Measurements from ENCODE around the gene ZFAND6.

Gene ZFAND6

DNA sequence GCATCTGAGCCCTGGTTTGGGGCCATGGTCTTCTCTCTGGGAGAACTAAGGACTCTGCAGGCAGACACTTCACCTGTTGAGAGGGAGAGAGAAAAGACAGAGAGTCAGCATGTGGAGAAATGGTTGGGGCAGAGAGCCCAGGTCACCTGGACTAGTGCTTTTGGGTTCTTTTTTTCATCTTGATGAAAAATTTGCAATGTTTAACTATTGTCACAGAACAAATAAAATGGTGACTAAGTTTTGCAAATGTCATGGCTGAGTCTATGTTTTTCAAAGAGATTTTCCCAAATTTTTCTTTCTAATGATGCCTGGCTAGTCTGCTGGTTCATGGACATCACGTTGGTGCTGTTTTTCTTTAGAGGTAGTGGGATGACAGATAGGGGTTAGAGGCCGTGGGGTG is 111.1 kb downstream of the ZFAND6 start:
- no peak for DNase-seq (ENCODE audit: low read depth)

DNA sequence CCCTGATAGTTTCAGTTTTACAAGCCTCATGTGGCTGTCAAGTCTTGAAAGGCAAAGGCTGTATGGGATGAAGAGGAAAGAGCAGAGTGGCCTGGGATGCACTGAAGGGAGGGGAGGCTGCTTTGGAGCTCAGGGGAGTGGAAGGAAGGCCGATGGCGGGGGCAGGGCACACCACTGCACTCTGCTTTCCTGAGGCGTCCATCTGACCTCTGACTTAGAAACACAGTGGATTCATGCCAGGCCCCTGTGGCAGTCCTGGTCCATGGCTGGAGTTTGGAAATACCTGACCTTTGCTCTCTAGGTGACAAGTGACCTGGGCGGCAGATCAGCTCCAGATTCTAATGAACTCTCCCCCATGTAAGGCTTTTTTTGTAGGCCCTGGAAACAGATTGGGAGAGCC is 112.3 kb downstream of the ZFAND6 start:
- no peak for DNase-seq (ENCODE audit: low read depth)

DNA sequence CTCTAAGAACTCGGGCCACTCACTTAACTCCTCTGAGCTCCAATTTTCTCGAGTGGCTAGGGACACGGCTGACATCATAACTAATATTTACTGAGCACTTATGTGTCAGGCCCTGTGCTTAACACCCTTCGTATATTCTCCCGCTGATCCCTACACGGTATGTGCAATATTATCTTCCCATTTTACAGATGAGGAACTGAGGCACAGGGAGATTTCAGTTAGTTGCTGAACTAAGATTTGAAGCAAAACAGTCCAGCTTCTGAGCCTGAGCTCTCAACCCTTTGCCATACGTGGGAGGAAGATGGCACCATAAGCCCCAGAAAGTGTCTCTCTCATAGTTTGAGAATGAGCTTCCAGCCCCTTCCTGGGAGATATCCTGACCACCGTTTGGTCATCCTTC is 112.9 kb downstream of the ZFAND6 start:
- DNase-seq (ENCODE audit: low read depth) = no peak

DNA sequence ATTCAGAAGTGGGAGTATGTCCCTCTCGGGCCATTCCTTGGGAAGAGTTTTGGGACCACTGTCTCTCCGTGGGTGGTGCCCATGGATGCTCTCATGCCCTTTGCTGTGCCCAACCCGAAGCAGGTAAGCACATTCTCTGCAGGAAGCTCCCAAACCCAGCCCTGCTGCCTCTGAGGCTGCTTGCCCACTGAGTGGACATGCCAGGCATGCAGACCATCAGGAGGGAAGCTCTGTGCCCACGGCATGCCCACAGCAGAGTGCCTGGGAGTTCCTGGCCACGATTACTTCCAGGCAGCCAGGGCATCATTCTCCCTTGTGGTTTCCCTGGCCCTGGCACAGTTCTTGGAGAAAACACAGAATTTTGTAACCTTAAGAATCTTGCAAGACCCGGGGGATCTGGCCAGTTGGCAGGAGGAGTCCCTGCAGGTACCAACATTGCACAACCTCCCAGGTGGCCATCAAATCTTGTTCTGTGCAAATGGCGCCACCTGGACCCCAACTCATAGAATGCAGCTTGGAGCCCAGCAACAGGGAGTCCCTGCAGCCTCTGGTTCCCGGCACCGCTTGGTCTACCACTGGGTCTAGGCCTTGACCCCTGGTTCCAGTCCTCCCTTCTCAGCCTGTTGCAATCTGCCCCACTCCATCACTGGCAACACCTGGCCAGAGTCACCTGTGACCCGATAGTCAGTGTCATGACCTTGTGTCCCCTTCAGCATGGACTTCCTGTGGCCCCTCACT is 113.7 kb downstream of the ZFAND6 start:
- DNase-seq (ENCODE audit: low read depth) = no peak

DNA sequence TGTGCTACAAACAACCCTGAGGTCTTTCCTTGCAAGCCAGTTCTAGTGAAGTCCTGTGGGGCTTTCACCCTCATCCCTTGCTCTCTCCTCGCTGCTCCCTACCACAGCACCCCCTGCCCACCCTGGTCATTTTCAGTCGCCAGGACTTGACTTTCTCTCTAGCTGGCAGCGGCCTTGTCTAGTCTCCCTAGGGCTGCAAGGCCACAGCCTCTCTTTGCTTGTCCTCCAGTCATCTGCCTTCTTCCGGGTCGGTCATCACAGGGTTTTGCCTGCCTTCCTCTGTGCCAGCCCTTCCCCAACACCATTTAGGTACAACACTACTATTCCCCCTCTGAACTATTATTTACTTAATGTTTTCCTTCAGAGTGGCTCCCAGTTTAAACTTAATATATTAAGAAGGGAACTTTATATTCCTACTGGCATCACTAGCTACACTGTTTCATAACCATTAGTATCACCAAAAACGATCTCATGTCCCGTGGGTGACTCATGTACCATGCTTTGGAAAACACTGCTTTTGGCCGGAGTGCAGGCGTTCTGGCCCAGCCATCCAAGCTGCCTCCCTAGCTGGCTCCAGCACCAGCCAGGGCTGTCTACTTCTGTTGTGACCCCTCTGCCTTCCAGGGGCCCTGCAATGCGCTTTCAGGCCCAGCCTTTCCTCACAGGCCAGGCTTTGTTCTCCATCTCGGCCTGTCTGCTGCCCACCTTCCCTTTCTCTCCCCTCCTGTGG is 114.7 kb downstream of the ZFAND6 start:
- DNase-seq (ENCODE audit: low read depth) = peak; percentile 59

DNA sequence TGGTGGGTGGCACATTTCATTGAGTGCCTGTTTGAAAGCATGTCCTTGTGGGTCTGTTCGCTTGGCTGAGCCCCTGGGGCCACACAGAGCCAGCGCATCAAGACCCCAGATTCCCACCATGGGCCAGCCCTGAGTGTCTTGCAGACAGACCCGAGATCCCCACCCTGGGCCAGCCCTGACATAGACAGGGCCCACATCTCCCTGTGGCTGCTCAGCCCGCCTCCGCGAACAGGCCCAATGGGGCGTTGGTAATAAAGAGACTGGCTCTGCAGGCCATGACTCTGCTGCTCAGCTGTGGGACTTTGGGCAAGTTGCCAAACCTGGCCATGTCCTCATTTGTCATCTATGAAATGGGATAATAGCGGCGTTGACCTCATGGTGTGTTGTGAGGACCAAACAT is 116.0 kb downstream of the ZFAND6 start:
- no peak for DNase-seq (ENCODE audit: low read depth)

DNA sequence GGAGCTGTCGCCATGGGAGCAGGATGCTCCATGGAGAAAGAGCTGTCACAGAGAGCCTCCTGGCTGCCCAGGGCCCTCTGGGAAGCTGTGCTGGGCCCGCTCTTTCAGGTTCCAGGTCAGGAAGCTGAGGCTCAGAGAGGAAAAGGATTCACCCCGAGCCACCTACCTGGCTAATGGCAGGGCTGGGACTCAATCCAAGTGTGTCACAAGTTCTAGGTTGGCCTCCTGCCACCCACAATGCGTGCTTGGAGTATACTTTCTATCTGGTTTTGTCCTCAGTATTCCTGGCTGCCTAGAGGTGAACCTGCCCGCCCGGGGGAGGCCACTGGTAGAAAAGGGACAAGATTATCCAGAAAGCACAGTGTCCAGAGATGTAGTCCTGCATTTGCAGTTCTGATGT is 117.0 kb downstream of the ZFAND6 start:
- DNase-seq (ENCODE audit: low read depth) = no peak

DNA sequence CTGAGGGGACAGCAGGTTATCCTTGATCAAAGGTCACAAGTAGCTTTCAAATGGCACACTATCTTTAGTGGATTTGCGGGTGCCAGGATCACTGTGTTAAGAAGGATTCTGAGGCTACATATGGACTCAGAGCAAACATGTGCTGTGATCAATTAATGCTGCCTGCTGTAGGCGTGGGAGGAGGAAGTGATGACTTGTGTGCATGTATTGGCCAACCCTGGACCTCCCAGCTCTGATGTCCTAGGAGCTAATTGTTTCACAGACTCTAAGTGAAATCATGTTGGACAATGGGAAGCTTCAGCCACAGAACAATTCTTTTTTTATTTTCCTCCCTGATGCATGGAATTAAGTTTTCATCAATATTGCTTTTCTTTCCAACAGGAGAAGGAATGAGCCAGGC is 117.7 kb downstream of the ZFAND6 start:
- no peak for DNase-seq (ENCODE audit: low read depth)

DNA sequence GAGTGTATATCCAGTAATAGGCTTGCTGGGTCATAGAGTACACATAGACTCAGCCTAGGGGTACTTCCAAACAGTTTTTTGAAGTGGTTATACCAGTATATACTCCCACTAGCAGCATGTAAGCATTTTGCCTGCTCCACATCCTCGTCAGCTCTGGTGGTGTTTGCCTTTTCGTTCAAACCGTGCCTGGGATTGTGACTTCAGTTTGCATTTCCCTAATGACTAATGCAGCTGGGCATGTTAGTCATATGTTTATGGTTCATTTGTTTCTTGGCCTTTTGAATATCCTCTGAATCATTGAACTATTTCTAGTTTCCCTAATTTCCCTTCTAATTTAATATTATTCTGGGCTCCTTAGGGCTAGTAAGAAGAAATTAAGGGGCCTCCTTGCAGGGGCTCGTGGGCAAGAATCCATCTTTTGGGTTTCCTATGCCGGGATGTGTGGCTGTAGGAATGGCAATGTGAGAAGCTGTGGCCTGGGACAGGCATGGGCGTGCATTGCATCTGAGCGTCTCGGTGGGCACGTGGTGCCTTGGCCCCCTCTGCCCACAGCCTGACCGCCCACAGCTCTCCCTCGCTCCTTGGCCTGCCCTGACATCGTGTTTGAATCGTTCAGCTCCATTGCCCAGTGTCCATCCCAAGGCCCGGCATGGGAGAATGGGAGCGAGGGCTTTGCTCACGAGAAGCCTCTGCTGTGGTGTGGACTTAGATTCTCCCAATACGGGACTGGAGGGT is 119.7 kb downstream of the ZFAND6 start:
- peak; percentile 78 for DNase-seq (ENCODE audit: low read depth)

DNA sequence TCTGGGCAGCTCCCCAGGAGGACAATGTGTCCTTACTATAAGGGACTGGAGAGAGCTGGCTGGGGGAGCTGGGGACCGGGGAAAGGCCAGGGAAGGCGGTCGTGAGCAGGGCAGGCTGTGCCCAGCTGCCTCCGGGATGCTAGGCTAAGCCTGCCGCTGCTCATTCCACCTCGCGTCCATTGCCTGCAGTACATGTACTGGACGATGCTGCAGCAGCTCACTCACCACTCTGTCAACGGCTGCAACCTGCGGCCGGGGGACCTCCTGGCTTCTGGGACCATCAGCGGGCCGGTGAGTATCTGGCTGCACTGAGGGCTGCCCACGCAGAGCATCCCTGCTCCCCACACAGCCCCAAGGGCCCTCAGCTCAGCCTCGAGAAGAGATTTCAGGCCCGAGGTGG is 120.5 kb downstream of the ZFAND6 start:
- no peak for DNase-seq (ENCODE audit: low read depth)

DNA sequence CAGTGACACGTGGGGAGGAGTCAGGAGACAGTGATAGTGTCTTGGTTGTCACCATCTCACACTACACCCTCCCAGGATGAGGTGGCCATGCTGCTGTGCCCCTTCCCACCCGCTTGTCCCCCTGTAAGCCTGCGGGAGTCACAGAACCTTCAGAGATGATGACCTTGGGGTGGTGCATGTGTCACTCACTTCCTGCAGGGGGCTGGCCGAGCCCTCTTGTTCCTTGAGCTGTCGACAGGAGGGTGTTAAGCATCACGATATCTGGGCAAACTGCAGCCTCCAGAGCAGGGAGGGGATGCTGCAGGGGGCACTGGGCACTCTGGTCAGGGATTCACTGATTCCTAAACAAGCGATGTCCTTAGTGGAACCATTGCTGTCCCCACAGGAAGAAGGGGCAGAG is 121.0 kb downstream of the ZFAND6 start:
- no peak for DNase-seq (ENCODE audit: low read depth)

DNA sequence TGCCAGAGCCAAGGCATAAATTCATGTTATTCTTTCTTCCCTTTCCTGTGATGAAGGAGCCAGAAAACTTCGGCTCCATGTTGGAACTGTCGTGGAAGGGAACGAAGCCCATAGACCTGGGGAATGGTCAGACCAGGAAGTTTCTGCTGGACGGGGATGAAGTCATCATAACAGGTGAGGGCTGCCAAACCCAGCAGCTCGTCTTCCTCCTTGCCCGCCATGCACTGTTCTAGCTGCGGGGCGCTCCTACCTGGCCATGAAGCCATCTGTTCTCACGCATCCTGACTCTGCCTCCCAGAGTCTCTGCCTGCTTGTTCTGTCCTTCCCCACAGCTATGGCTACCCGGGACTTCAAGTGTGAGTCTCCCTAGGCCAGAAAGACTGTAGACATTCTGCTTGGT is 121.5 kb downstream of the ZFAND6 start:
- no peak for DNase-seq (ENCODE audit: low read depth)

DNA sequence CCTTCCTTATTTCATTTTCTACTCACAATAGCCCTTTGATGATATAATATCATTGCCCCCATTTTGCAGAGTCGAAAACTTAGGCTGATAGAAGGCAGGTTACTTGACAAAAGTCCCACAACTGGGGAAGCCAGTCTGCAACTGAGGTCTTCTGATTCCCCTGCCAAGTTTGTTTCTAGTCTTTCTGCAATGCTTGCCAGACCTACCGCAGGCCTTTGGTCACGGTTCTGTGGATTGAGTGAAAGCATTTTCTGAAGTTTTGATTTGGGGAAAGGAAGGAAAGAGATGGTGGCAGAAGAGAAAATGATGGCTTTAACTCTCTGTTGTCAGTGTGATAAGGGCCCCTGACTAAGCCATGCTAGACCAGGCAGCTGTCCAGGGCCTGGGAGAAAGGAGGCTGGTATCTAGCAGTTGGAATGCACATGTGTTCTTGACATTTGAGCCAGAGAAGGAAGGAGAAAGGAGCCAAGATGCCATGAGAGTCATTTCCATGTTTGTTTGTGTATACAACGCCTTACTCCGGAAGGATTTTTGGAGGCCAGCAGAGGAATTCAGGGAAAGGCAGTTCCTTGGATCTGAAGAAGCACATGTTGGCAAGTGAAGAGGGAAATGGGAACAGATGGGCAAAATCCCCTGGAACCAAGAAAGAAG is 123.3 kb downstream of the ZFAND6 start:
- DNase-seq (ENCODE audit: low read depth) = peak; percentile 67

DNA sequence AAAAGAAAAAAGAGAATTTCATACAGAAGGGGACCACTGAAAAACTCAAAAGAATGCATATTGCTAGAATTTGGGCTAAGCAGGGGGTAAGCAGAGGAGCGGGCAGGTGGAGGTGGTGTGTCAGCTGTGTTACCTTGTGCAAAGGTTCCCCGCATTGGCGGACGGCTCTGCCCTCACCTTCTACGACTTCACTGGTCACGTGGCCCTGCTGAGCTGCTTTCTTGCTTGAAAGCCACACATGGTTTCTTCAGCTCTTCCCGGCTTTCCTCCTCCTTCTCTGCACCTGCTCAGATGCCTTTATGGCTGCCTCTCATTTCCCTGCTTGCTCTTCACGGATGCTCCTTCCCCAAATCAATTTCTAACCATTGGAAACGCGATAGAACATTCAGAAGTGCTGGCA is 123.8 kb downstream of the ZFAND6 start:
- DNase-seq (ENCODE audit: low read depth) = no peak

DNA sequence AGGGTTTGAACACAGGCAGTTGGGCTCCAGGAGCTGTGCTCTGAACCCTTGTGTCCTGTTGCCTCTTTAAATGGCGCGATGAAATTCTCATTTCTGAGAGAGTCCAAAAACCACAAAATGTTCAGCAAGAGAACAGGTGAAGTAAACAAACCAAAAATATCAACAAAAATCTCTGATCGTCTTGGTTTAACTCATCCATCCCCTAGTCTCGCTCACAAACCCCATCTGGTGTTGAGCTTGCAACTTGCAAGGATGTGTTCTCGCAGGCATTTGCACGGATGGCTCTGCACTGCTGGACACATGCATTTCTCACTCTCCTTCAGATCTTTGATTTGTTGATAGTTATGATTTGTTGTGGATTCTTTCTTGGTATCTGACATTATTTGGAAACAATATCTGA is 124.4 kb downstream of the ZFAND6 start:
- no peak for DNase-seq (ENCODE audit: low read depth)

DNA sequence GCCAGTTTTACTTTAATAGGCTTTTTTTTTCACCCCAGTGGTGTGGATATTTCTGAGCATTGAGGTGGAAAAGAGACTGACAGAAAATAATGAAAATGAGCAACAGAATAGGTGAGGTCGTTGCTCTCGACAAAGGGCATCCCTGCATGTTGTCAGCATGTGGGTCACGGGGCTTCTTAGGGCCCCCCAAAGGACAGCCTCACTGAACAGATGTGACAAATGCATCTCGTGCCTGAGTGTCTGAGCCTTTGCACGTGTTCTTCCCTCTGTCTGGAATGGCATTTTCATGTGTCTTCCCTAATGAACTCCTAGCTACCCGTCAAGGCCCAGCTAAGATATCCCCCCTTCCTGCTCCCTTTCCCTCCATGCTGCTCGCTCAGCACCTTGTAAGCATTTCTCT is 125.1 kb downstream of the ZFAND6 start:
- DNase-seq (ENCODE audit: low read depth) = no peak

DNA sequence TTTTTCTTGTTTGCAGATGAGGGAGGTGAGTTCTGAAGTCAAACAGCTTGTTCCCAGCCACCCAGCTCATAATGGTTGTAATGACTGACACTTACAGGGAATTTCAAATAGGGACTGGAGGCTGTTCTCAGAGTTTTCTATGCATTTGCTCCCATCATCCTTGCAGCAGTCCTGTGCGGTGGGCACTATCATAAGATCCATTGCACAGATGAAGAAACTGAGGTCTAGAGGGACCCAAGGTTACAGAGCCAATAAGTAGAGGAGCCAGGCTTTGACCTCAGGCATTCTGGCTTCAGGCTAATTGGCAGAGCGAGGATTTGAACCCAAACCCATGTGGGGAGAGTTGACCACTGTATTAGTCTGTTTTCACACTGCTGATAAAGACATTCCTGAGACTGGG is 125.7 kb downstream of the ZFAND6 start:
- no peak for DNase-seq (ENCODE audit: low read depth)

DNA sequence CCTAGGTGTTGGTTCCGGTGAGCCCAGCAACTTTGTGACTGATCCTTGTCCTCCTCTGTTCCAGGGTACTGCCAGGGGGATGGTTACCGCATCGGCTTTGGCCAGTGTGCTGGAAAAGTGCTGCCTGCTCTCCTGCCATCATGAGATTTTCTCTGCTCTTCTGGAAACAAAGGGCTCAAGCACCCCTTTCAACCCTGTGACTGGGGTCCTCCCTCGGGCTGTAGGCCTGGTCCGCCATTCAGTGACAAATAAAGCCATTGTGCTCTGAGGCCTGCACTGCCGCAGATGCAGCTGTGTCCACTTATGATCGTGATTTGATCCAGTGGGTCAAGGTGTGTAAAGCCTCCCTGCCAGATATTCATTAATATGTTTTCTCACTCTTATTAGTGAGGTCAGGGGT is 126.6 kb downstream of the ZFAND6 start:
- no peak for DNase-seq (ENCODE audit: low read depth)

DNA sequence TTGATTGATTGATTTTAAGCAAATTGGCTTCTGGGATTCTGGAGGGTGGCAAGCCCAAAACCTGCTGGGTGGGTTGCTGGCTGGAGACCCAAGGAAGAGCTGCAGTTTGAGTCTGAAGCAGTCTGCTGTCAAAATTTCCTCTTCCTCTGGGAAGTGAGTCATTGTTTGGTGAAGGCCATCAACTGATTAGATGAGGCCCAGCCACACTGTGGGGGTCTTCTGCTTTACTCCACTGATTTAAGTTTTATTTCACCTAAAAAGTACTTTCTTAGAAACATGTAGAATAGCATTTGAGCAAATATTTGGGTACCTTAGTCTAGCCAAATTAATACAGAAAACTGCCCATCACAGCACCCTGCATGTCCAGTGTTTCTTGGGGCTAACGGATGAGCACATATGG is 127.1 kb downstream of the ZFAND6 start:
- DNase-seq (ENCODE audit: low read depth) = no peak
